GM12878 (cell line): Measurements from ENCODE around the gene FAM167B. TPM values are rescaled to one million over a fixed set of nuclear protein-coding genes. Genes with fewer than 3 reads are reported as not detected.

Experiments used
- ATAC-seq: fragments of 200-7000 bp; cut with Tn5 transposase; 3 replicates; pipeline ENCODE4 v1.9.1; 2020; ENCODE audit warnings: mild to moderate bottlenecking, moderate library complexity
- BruUV-seq: library from RNA; stranded (reverse); fragments of 400-500 nt; replicated peaks from 2 replicates; lab custom pipeline; 2021; lab: Mats Ljungman, UMichigan
- CTCF ChIA-PET: fragments of 300-600 bp; sonication (Branson Sonifier 250); formaldehyde crosslinking; extraction: SDS; loops from one replicate; lab custom pipeline; 2021; ENCODE audit warnings: inconsistent platforms; lab: Yijun Ruan, JAX
- POLR2A ChIA-PET: fragments of 350-600 bp; formaldehyde crosslinking; extraction: SDS; loops from one replicate; lab custom pipeline; 2021; ENCODE audit warnings: inconsistent platforms; lab: Charles Lee
- RAD21 ChIA-PET: fragments of 300-600 bp; sonication (Branson Sonifier 250); formaldehyde crosslinking; loops from one replicate; lab custom pipeline; 2023; ENCODE audit warnings: antibody characterized with exemption; ENCODE audit not compliant: unreplicated experiment; lab: Charles Lee
- SMC1A ChIA-PET: fragments of 300-600 bp; sonication (Branson Sonifier 250); formaldehyde crosslinking; loops from one replicate; lab custom pipeline; 2023; ENCODE audit not compliant: unreplicated experiment, uncharacterized antibody; lab: Charles Lee
- DNase-seq: peaks from one replicate; pipeline ENCODE4 v3.0.0-alpha.2; 2011; ENCODE audit warnings: low read depth, low spot score
- FAIRE-seq: peaks from 3 replicates; lab custom pipeline; 2011; peaks lifted over from hg19 to GRCh38; lab: Jason Lieb, UNC
- H2AFZ ChIP-seq: 2 replicates; pipeline ENCODE4 v1.6.0; 2011; ENCODE audit warnings: low read depth, low read length, control low read depth; ENCODE audit not compliant: control insufficient read depth
- H3K27ac ChIP-seq: 2 replicates; pipeline ENCODE4 v1.5.1; 2011; ENCODE audit warnings: control low read depth; ENCODE audit not compliant: control insufficient read depth, insufficient read depth
- H3K27me3 ChIP-seq, 2 experiments: replicated peaks in 1 of 2; 2 replicates each; pipeline versions ENCODE4 v1.6.0 to v1.6.1; 2011; ENCODE audit warnings: low read length in 1 of 2; ENCODE audit not compliant: control insufficient read depth in 2 of 2, insufficient read depth in 2 of 2
- H3K36me3 ChIP-seq, 2 experiments: 2 replicates each; pipeline ENCODE4 v1.5.1; 2011; ENCODE audit warnings: low read length in 1 of 2; ENCODE audit not compliant: control insufficient read depth in 2 of 2, insufficient read depth in 2 of 2
- H3K4me1 ChIP-seq: 2 replicates; pipeline ENCODE4 v1.6.1; 2011; ENCODE audit warnings: mild to moderate bottlenecking, low read length, moderate library complexity, mixed read lengths; ENCODE audit not compliant: control insufficient read depth, insufficient read depth
- H3K4me2 ChIP-seq: 2 replicates; pipeline ENCODE4 v1.6.0; 2011; ENCODE audit warnings: control low read depth; ENCODE audit not compliant: control insufficient read depth, insufficient read depth
- H3K4me3 ChIP-seq: fragments of 200-600 bp; sonication (generic); 2 replicates; pipeline ENCODE4 v1.5.1; 2016
- H3K79me2 ChIP-seq: 2 replicates; pipeline ENCODE4 v1.6.0; 2011; ENCODE audit warnings: low read length; ENCODE audit not compliant: control insufficient read depth, insufficient read depth
- H3K9ac ChIP-seq: 2 replicates; pipeline ENCODE4 v1.8.0; 2011; ENCODE audit warnings: low read length, control low read depth, mixed read lengths; ENCODE audit not compliant: control insufficient read depth, insufficient read depth
- H3K9me3 ChIP-seq: replicated peaks from 3 replicates; pipeline ENCODE4 v1.5.1; 2011; ENCODE audit warnings: mild to moderate bottlenecking, low read length; ENCODE audit not compliant: control insufficient read depth, insufficient read depth
- H4K20me1 ChIP-seq: 2 replicates; pipeline ENCODE4 v1.6.0; 2011; ENCODE audit not compliant: control insufficient read depth, insufficient read depth
- ATF7 ChIP-seq: fragments of 450-650 bp; IDR thresholded peaks from 2 replicates; pipeline ENCODE4 v1.6.1; 2016; ENCODE audit warnings: low read depth, mild to moderate bottlenecking
- BHLHE40 ChIP-seq, 2 experiments: fragments of 450-650 bp in 1 of 2; IDR thresholded peaks; 2 replicates each; pipeline ENCODE4 v1.6.1; 2011 to 2017; ENCODE audit warnings: low read depth in 2 of 2, borderline replicate concordance in 1 of 2, improper control_type of control experiment in 1 of 2, low read length in 1 of 2, mild to moderate bottlenecking in 1 of 2
- CBFB ChIP-seq: IDR thresholded peaks from 2 replicates; pipeline ENCODE4 v1.6.1; 2016; ENCODE audit warnings: antibody characterized with exemption, low read depth
- CHD2 ChIP-seq: IDR thresholded peaks from 2 replicates; pipeline ENCODE4 v1.6.1; 2011; ENCODE audit warnings: low read depth, low read length, improper control_type of control experiment, borderline replicate concordance
- DPF2 ChIP-seq: fragments of 450-650 bp; IDR thresholded peaks from 2 replicates; pipeline ENCODE4 v1.6.1; 2017; ENCODE audit warnings: mild to moderate bottlenecking
- EED ChIP-seq: sonication (generic); IDR thresholded peaks from 2 replicates; pipeline ENCODE4 v1.6.1; 2016; ENCODE audit warnings: antibody characterized with exemption, low read depth
- GATAD2B ChIP-seq: fragments of 450-650 bp; conservative IDR thresholded peaks from 2 replicates; pipeline ENCODE4 v1.6.1; 2017; ENCODE audit warnings: low read depth, mild to moderate bottlenecking, moderate library complexity
- IKZF1 ChIP-seq: fragments of 450-650 bp; conservative IDR thresholded peaks from 2 replicates; pipeline ENCODE4 v1.6.1; 2017; ENCODE audit warnings: antibody characterized with exemption, mild to moderate bottlenecking
- IRF4 ChIP-seq: IDR thresholded peaks from 2 replicates; pipeline ENCODE4 v1.6.1; 2011; ENCODE audit warnings: low read depth, low read length
- JUND ChIP-seq: IDR thresholded peaks from 2 replicates; pipeline ENCODE4 v1.6.1; 2012; ENCODE audit warnings: low read depth, mild to moderate bottlenecking, low read length, improper control_type of control experiment, moderate library complexity
- MEF2B ChIP-seq: fragments of 450-650 bp; IDR thresholded peaks from 2 replicates; pipeline ENCODE4 v1.6.1; 2018; ENCODE audit warnings: mild to moderate bottlenecking, moderate library complexity; ENCODE audit not compliant: partially characterized antibody, poor library complexity, severe bottlenecking
- MLLT1 ChIP-seq: fragments of 450-650 bp; IDR thresholded peaks from 2 replicates; pipeline ENCODE4 v1.6.1; 2016; ENCODE audit warnings: mild to moderate bottlenecking
- MTA2 ChIP-seq: fragments of 450-650 bp; IDR thresholded peaks from 2 replicates; pipeline ENCODE4 v1.6.1; 2016; ENCODE audit warnings: low read depth, mild to moderate bottlenecking, moderate library complexity
- NBN ChIP-seq: fragments of 450-650 bp; IDR thresholded peaks from 2 replicates; pipeline ENCODE4 v1.6.1; 2016
- NFYA ChIP-seq: IDR thresholded peaks from 2 replicates; pipeline ENCODE4 v1.6.1; 2011; ENCODE audit warnings: low read depth, mild to moderate bottlenecking, low read length, improper control_type of control experiment, borderline replicate concordance
- PAX5 ChIP-seq: IDR thresholded peaks from 2 replicates; pipeline ENCODE4 v1.6.1; 2011; ENCODE audit warnings: low read depth, low read length, borderline replicate concordance
- POLR2A ChIP-seq: IDR thresholded peaks from 2 replicates; pipeline ENCODE4 v1.6.1; 2011; ENCODE audit warnings: low read depth, mild to moderate bottlenecking, low read length
- POU2F2 ChIP-seq: IDR thresholded peaks from 3 replicates; pipeline ENCODE4 v1.6.1; 2011; ENCODE audit warnings: low read depth, mild to moderate bottlenecking, low read length, borderline replicate concordance
- RAD21 ChIP-seq: IDR thresholded peaks from 2 replicates; pipeline ENCODE4 v1.6.1; 2011; ENCODE audit warnings: mild to moderate bottlenecking, low read depth, low read length, moderate library complexity; ENCODE audit not compliant: insufficient read depth
- SP1 ChIP-seq: IDR thresholded peaks from one replicate; pipeline ENCODE4 v1.6.1; 2011; ENCODE audit warnings: low read depth, low read length
- ZNF24 ChIP-seq: fragments of 450-650 bp; IDR thresholded peaks from 2 replicates; pipeline ENCODE4 v1.6.1; 2017; ENCODE audit warnings: antibody characterized with exemption, mild to moderate bottlenecking
- WGBS: methylation state at CpG from one replicate; pipeline ENCODE4 v1.1.6; 2016; ENCODE audit warnings: low lambda C conversion rate; ENCODE audit not compliant: insufficient replicate concordance, insufficient coverage; ENCODE audit errors: missing lambda C conversion rate; 5-methylcytosine and 5-hydroxymethylcytosine counted together
- in situ Hi-C: fragments of 300-500 bp; cut with MboI; formaldehyde crosslinking; loops from 9 replicates; pipeline ENCODE4 v1.14.3; 2018; ENCODE audit warnings: mixed read lengths
- intact Hi-C: fragments of 100-400 bp; cut with micrococcal nuclease; formaldehyde crosslinking; loops from one replicate; pipeline ENCODE4 v1.14.2; 2022; ENCODE audit not compliant: unreplicated experiment
- polyA plus RNA-seq, 11 experiments: library from polyadenylated mRNA; depleted of rRNA in 4 of 11; unstranded in 6 of 11; stranded (reverse) in 5 of 11; fragments of >200 nt; fragmentation: Nextera tagmentation in 4 of 11; fragmentation: Illumina TruSeq in 1 of 11; extraction: Ambion mirVana in 4 of 11; extraction: Trizol in 1 of 11; gene quantifications; 1 replicate in 1 of 11; 2 replicates in 10 of 11; pipeline versions ENCODE4 v1.2.1 to v1.2.3, GENCODE V29; 2011 to 2016; ENCODE audit warnings: inconsistent platforms in 2 of 11, missing spikeins in 2 of 11, low read depth in 1 of 11
- total RNA-seq, 4 experiments: library from RNA; depleted of rRNA in 3 of 4; stranded (reverse); fragments of >200 nt in 3 of 4; fragmentation: Illumina TruSeq in 1 of 4; extraction: Trizol in 1 of 4; gene quantifications; 2 replicates each; pipeline versions ENCODE4 v1.2.1 to v1.2.3, GENCODE V29; 2013 to 2021
- TF ChIP-seq, protein P1 (sequence below): fragments of 450-650 bp; IDR thresholded peaks from 2 replicates; pipeline ENCODE4 v1.6.1; 2017; ENCODE audit warnings: low read depth, mild to moderate bottlenecking, moderate library complexity

Gene FAM167B
- total and polyA plus RNA-seq, 10 of the 15 experiments (the other 5 are each of a cell fraction or from before 2014, with no cell fraction given) = 0.07 to 1.2 (median 0.36) TPM; not detected in 2

DNA sequence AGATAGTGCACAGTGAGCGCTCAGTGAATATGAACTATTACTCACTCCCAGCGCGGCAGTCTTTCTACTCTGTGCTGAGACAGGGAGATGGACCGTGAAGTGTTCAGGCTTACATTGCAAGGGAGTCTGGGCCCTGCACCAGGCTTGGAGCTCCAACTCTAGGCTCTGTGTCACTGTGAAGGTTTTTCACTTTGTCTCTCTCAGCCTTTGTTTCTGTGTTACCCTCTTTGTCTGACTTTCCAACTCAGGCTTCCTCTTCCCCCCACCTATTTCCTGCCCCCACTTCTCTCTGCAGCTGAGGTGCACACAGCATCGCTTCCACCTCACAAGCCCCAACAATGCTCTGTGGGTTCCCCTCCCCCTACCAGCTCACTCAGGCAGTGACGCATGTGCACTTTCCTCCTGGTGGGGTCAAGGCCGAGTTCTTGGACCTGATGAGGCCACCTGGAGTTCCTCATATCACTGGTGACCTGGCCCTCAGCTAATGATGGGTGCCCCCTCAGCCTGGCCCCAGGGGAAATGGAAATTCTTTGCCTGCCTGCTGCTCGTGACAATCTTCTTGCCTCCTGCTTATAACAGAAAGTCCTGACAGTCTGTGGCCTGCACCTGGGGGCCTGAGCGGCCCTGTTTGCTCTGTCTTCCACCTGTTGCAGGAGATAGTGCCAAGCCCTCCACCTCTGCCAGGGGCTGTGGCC, 3.0 kb downstream of the FAM167B start:
- ChIA-PET RAD21 (interaction anchor here (0.6 to 4.7 kb wide), 17 partner anchors 9 to 745 kb away, joined by 3 to 45 read pairs (median 5); partner anchors contain the start of genes HDAC1, MARCKSL1 and TMEM39B), CTCF (interaction anchor here (0.5 to 9.6 kb wide), 21 partner anchors 8 to 150 kb away, joined by 3 to 123 read pairs (median 10); partner anchors contain the start of genes CCDC28B, EIF3I, HDAC1 and TMEM234), SMC1A (interaction anchor here (0.9 to 14.4 kb wide), 13 partner anchors 9 to 145 kb away, joined by 3 to 124 read pairs (median 9); partner anchors contain the start of genes BSDC1, DCDC2B and HDAC1), POLR2A (interaction anchor here (0.6 to 3.5 kb wide), 18 partner anchors 8 to 169 kb away, joined by 3 to 21 read pairs (median 4); partner anchors contain the start of genes BSDC1, HDAC1, MARCKSL1 and TXLNA)
- peaks cover 66% of the 10 kb centered on the region for H3K4me1 ChIP-seq
- peak overlapping the region; percentile 99 for H3K4me2 ChIP-seq
- H3K36me3 ChIP-seq = no peaks in the 10 kb centered on the region; a peak in 1 of 4 replicates
- peak overlapping the region; percentile 63; the same call in 1 of the 2 replicates for H3K4me3 ChIP-seq
- peak overlapping the region; percentile 41 for H2AFZ ChIP-seq
- peak overlapping the region; percentile 89 for H3K27ac ChIP-seq
- in situ Hi-C loops (no loop called here), intact Hi-C loops (loop anchor here (5.0 kb wide), 1 partner anchor 67 kb away; no protein-coding TSS in a partner anchor)
- peaks cover 43% of the 10 kb centered on the region for H3K79me2 ChIP-seq
- H3K9me3 ChIP-seq = no peaks in the 10 kb centered on the region
- peak; percentile 92 for FAIRE-seq
- no peaks in the 10 kb centered on the region for H4K20me1 ChIP-seq
- BruUV-seq = no TSS peak
- H3K9ac ChIP-seq = peak overlapping the region; percentile 75
- ATAC-seq = peak; percentile 78
- H3K27me3 ChIP-seq = no peaks in the 10 kb centered on the region
- peak; percentile 95 for DNase-seq
- WGBS = under 1% methylated on average over 9 of the region's 9 CpGs
- TF ChIP-seq CBFB = peak; percentile 61; the same call in 1 of the 2 replicates
- TF ChIP-seq JUND = no peak
- TF ChIP-seq, protein P1, sequence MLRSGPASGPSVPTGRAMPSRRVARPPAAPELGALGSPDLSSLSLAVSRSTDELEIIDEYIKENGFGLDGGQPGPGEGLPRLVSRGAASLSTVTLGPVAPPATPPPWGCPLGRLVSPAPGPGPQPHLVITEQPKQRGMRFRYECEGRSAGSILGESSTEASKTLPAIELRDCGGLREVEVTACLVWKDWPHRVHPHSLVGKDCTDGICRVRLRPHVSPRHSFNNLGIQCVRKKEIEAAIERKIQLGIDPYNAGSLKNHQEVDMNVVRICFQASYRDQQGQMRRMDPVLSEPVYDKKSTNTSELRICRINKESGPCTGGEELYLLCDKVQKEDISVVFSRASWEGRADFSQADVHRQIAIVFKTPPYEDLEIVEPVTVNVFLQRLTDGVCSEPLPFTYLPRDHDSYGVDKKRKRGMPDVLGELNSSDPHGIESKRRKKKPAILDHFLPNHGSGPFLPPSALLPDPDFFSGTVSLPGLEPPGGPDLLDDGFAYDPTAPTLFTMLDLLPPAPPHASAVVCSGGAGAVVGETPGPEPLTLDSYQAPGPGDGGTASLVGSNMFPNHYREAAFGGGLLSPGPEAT = peak; percentile 67; the same call in 1 of the 2 replicates
- TF ChIP-seq EED = peak; percentile 96
- TF ChIP-seq PAX5 = peak; percentile 89
- peak; percentile 75 for TF ChIP-seq POLR2A
- peak; percentile 60; the same call in 1 of the 2 replicates for TF ChIP-seq IRF4
- peak; percentile 77; the same call in 1 of the 2 replicates for TF ChIP-seq MLLT1
- no peak for TF ChIP-seq ZNF24
- peak; percentile 92 for TF ChIP-seq NBN
- TF ChIP-seq POU2F2 = peak; percentile 72; the same call in 2 of the 3 replicates
- no peak for TF ChIP-seq NFYA
- TF ChIP-seq GATAD2B = peak; percentile 39; the same call in 1 of the 2 replicates
- peak; percentile 95 for TF ChIP-seq IKZF1
- TF ChIP-seq RAD21 = peak; percentile 33; the same call in 1 of the 2 replicates
- TF ChIP-seq ATF7 = peak; percentile 84; the same call in 1 of the 2 replicates
- TF ChIP-seq SP1 = peak; percentile 82
- TF ChIP-seq CHD2 = peak; percentile 89
- peak; percentile 91 for TF ChIP-seq MEF2B
- TF ChIP-seq BHLHE40 (IDR thresholded peaks at IDR 0.05; ENCODE audit: borderline replicate concordance in 1 of 2, low read depth in 2 of 2, low read length in 1 of 2) = peak; percentile 67 to 81; a peak in 3 of 4 replicates
- TF ChIP-seq DPF2 = peak; percentile 57
- TF ChIP-seq MTA2 = peak; percentile 80
